ENCODE data around the gene MACROD2. TPM values are rescaled to one million over a fixed set of nuclear protein-coding genes. Genes with fewer than 3 reads are reported as not detected.

The MACROD2 gene
- total RNA-seq, 4 donors from 2014 or later = 12.6 to 60.3 (median 18.9) TPM

DNA sequence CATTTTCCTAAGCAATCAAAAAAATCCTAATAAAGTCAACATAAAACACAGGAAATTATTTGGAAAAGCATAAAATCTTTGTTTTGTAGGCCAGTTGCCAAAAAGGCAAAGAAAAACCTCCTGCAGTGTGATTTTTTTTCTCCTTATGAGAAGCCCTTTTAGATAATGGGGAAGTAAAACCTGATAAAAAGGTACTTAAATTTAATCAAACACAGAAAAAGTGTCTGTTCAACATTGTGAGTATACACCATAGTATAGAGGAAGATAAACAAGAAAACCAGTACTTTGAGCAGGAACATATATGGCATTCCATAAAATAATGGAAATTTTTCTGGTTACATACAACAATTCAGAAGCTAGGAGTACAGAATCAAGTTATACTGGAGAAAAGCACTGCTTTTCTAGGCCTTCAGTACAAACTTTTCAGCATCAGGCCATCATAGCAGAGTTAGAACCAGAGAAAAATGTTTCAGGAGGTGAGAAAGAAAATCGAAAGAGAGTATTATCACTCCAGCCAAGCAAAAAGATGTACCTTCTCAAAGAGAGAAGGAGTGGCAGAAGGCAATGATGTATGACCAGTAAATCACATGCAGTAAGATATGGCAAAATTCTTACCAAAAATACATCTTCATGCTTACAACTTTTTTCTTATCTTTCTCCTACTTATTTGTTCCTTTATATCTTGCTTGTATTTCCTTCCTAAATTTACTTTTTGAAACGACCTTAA, 2083.0 kb downstream of the MACROD2 start:
- no peaks in the 10 kb centered on the region for H3K27me3 ChIP-seq
- no peak overlapping the region for H3K27ac ChIP-seq
- no peak for TF ChIP-seq POLR2A (IDR thresholded peaks at IDR 0.05)
- TF ChIP-seq EP300 (IDR thresholded peaks at IDR 0.05) = no peak
- TF ChIP-seq, protein P1, sequence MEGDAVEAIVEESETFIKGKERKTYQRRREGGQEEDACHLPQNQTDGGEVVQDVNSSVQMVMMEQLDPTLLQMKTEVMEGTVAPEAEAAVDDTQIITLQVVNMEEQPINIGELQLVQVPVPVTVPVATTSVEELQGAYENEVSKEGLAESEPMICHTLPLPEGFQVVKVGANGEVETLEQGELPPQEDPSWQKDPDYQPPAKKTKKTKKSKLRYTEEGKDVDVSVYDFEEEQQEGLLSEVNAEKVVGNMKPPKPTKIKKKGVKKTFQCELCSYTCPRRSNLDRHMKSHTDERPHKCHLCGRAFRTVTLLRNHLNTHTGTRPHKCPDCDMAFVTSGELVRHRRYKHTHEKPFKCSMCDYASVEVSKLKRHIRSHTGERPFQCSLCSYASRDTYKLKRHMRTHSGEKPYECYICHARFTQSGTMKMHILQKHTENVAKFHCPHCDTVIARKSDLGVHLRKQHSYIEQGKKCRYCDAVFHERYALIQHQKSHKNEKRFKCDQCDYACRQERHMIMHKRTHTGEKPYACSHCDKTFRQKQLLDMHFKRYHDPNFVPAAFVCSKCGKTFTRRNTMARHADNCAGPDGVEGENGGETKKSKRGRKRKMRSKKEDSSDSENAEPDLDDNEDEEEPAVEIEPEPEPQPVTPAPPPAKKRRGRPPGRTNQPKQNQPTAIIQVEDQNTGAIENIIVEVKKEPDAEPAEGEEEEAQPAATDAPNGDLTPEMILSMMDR (IDR thresholded peaks at IDR 0.05) = no peak
- TF ChIP-seq POLR2AphosphoS5 (IDR thresholded peaks at IDR 0.05) = no peak
- DNase-seq (ENCODE audit: low spot score in 2 of 2) = no peak
- H3K9me3 ChIP-seq = no peaks in the 10 kb centered on the region
- H3K36me3 ChIP-seq = no peaks in the 10 kb centered on the region
- no peaks in the 10 kb centered on the region for H3K4me1 ChIP-seq
- 80% methylated on average over 2 of the region's 2 CpGs for whole genome bisulfite sequencing
- H3K4me3 ChIP-seq = no peak overlapping the region

DNA sequence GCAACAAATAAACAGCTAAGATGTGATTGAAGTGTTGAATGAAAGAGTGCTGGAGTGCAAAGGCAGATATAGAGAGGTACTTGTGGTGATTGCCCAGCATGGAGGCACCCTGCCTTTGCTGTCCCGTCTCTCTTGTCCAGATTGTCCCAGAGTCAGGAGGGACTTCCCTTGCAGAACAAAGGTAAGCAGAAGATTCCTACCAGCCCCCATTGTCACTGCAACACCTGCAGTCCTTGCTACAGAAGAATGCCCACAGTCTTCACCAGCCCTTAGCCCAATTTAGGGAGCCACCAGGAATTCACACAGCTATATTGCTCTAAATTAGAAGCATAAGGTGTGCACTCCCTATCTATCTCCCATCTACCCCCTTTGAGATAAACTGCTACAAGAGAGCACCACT, 2086.1 kb downstream of the MACROD2 start:
- WGBS = 82% methylated on average over 1 of the region's 1 CpG
- Histone ChIP-seq H3K9me3 (no peaks in the 10 kb centered on the region), H3K27me3 (no peaks in the 10 kb centered on the region)

DNA sequence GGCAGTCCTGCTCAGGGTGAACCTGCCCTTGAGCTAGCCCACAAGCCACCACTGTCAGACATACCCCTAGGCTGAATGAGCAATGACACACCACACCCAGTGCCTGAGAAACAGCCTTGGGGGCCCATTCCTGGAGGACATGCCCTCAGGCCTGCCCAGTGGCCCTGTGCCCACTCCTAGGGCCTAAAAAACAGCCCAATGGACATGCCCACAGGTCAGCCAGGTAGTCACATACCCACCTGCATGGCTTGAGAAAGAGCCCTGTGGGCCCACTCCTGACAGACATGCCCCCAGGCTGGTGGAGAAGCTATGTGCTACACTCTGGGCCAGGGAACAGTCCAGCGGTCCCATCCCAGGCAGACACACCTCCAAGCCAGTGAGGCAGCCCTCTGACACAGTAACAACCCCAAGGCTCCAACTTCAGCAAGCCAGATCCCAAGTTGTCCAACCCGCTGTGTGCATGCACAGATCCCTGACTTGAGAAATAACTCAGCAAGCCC, 2086.8 kb downstream of the MACROD2 start:
- H3K36me3 ChIP-seq = no peaks in the 10 kb centered on the region
- no peak overlapping the region for H3K27ac ChIP-seq
- WGBS = 92% methylated on average over 2 of the region's 2 CpGs
- TF ChIP-seq POLR2A (IDR thresholded peaks at IDR 0.05) (no peak), POLR2AphosphoS5 (IDR thresholded peaks at IDR 0.05) (no peak), EP300 (IDR thresholded peaks at IDR 0.05) (no peak)
- TF ChIP-seq, protein P1 (IDR thresholded peaks at IDR 0.05) = no peak
- H3K27me3 ChIP-seq = no peaks in the 10 kb centered on the region
- no peaks in the 10 kb centered on the region for H3K9me3 ChIP-seq
- no peak for DNase-seq (ENCODE audit: low spot score in 2 of 2)
- no peaks in the 10 kb centered on the region for H3K4me1 ChIP-seq
- no peak overlapping the region for H3K4me3 ChIP-seq

More for the DNA sequence above, 2086.1 kb downstream of the MACROD2 start:
- no peak overlapping the region for H3K27ac ChIP-seq
- no peak overlapping the region for H3K4me3 ChIP-seq
- DNase-seq (ENCODE audit: low spot score in 2 of 2) = no peak
- TF ChIP-seq POLR2A (IDR thresholded peaks at IDR 0.05) (no peak), POLR2AphosphoS5 (IDR thresholded peaks at IDR 0.05) (no peak)
- no peaks in the 10 kb centered on the region for H3K4me1 ChIP-seq
- H3K36me3 ChIP-seq = no peaks in the 10 kb centered on the region

DNA sequence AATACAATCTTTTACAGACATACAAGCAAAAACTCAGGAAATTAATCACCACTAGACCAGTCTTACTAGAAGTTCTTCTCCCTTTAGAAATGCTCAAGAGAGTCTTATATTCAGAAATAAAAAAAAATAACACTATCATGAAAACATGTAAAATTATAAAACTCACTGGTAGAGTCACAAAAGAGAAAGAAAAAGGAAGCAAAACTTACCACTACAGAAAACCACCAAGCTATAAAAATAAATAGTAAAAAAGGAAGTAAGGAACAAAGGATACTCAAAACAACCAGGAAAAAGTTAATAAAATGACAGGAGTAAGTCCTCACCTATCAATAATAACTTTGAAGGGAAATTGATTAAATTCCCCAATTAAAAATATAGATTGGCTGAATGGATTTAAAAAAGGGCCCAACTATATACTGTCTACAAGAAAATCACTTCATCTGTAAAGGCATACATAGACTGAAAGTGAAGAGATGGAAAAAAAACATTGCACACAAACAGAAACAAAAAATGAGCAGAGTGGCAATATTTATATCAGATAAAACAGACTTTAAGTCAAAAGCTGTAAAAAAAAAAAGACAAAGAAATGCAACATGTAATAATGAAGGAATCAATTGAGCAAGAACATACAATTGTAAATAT, 2088.4 kb downstream of the MACROD2 start:
- Histone ChIP-seq H3K27ac (no peak overlapping the region), H3K9me3 (no peaks in the 10 kb centered on the region), H3K27me3 (no peaks in the 10 kb centered on the region), H3K4me1 (no peaks in the 10 kb centered on the region), H3K4me3 (no peak overlapping the region), H3K36me3 (no peaks in the 10 kb centered on the region)
- no peak for DNase-seq (ENCODE audit: low spot score in 2 of 2)
- TF ChIP-seq, protein P1 (IDR thresholded peaks at IDR 0.05) = no peak
- TF ChIP-seq POLR2AphosphoS5 (IDR thresholded peaks at IDR 0.05) = no peak
- TF ChIP-seq EP300 (IDR thresholded peaks at IDR 0.05) = no peak
- no peak for TF ChIP-seq POLR2A (IDR thresholded peaks at IDR 0.05)

DNA sequence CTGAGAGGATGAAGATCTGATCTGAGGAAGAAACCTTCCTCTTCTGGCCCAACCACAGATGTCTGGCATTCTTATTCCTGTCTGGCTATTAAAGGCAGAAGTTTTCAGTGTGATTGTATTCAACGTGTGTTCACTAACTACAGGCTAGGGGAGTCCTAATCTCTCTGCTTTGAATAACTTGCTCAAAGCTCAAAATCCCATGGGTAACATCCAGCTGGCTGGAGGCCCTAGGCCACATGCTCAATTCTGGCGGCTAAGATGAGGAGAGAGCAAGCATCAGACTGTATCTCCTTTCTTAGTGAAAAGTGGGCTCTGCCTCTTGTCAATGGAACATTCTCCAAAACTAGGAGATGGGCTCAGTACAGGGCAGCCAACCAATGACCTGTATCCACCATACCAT, 2099.9 kb downstream of the MACROD2 start:
- no peaks in the 10 kb centered on the region for H3K36me3 ChIP-seq
- H3K4me1 ChIP-seq = no peaks in the 10 kb centered on the region
- 33% methylated on average over 2 of the region's 2 CpGs for WGBS
- DNase-seq (ENCODE audit: low spot score in 2 of 2) = no peak
- H3K4me3 ChIP-seq = no peak overlapping the region
- no peak overlapping the region for H3K27ac ChIP-seq
- no peaks in the 10 kb centered on the region for H3K27me3 ChIP-seq
- no peak for TF ChIP-seq POLR2A (IDR thresholded peaks at IDR 0.05)
- no peak for TF ChIP-seq EP300 (IDR thresholded peaks at IDR 0.05)
- TF ChIP-seq, protein P1 (IDR thresholded peaks at IDR 0.05) = no peak
- no peak for TF ChIP-seq POLR2AphosphoS5 (IDR thresholded peaks at IDR 0.05)
- H3K9me3 ChIP-seq = peaks cover 6% of the 10 kb centered on the region

Measured in suprapubic skin (tissue), 4 donors.